SIG-M5 treated with dmso at 0.1 percent for 504 hours (cell line): ENCODE results near the gene BANF2.

Experiments
- DNase-seq: peaks from one replicate; lab custom pipeline; 2025; ENCODE audit not compliant: unreplicated experiment; lab: John Stamatoyannopoulos, UW

The BANF2 gene

GRCh38 chr20:17708675-17709360 lies 9.1 kb downstream of the BANF2 start:
- no peak for DNase-seq

- no peak for DNase-seq
These were observed 9.9 kb downstream of the BANF2 start for GRCh38 chr20:17709361-17710293.

GRCh38 chr20:17710379-17711266 lies 10.9 kb downstream of the BANF2 start:
- DNase-seq = no peak

GRCh38 chr20:17711267-17711627 lies 11.5 kb downstream of the BANF2 start:
- DNase-seq = no peak

GRCh38 chr20:17712201-17712600 lies 12.4 kb downstream of the BANF2 start:
- DNase-seq = no peak

- DNase-seq = no peak
These were observed 12.9 kb downstream of the BANF2 start for GRCh38 chr20:17712708-17713107.

DNA sequence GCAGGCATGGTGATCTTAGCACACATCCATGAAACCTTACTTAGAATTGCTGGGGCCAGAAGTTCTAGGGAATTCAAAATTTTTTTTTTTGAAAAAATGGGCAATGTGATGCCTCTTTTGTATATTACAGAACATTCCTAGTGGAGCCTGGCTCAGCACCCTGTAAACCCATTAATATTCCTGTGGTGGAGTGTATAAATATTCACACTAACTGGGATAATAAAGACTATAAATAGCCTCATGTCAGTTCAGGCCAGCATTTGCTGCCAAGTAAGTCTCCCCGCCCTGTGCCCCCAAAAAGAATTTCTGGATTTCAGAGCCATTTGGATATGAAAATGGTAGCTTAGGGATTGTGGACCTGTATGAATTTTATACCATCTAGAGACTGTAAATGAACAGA lies 14.8 kb downstream of the BANF2 start:
- DNase-seq = no peak

DNA sequence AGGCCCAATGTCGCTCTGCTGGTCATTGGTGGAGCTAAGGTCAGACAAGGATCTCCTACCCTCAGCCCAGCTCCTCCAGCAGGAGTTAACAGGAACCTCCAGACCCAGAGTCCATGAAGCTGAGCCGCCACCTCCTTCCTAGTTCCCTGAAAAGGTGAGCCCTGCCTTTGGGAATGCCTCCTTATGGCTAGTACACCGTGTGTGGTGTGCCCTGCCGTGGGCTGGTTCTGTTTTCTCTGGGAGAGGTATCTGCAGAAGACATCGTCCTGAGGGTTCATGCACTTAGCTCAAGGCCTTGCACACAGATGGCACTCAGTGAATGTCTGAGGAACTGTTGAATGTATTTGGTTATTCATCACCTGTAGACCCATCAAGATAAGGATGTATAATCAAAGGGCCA lies 15.3 kb downstream of the BANF2 start:
- DNase-seq = no peak

DNA sequence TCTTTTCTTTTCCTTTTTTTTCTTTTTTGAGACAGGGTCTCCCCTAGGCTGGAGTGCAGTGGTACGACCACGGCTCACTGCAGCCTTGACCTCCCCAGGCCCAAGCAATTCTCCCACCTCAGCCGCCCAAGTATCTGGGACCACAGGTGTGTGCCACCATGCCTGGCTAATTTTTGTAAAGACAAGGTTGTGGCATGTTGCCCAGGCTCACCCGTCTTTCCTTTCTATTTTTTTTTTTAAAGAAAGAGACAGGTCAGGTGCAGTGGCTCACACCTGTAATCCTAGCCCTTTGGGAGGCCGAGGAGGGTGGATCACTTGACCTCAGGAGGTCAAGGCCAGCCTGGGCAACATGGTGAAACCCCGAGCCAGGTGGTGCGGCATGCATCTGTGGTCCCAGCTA lies 16.6 kb downstream of the BANF2 start:
- DNase-seq = no peak

- DNase-seq = no peak
These were observed 21.0 kb downstream of the BANF2 start for GRCh38 chr20:17720755-17721154.

- DNase-seq = peak; percentile 34
These were observed 22.2 kb downstream of the BANF2 start for GRCh38 chr20:17721802-17722486.

- no peak for DNase-seq
These were observed 22.9 kb downstream of the BANF2 start for GRCh38 chr20:17722493-17723300.

GRCh38 chr20:17723301-17723691 lies 23.5 kb downstream of the BANF2 start:
- no peak for DNase-seq

- DNase-seq = no peak
These were observed 25.5 kb downstream of the BANF2 start for GRCh38 chr20:17725094-17725835.

GRCh38 chr20:17726902-17727301 lies 27.1 kb downstream of the BANF2 start:
- no peak for DNase-seq

DNA sequence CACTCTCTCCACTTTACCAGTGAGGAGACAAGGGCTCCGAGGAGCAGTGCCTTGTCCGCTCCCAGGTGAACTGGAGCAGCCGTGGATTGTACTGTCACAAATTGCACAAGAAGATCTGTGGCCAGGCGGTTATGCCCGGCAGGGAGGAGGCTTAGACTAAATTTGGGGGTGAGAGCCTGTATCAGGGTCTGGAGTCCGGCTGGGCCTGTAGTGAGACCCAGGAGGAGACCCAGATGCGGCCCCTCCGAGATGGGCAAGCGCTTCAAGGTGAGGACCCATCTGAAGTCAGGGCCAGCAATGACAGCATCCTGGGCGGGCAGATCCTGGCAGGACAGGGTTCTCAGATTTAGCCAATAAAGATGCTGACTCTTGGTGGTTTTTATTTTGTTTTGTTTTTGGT lies 27.6 kb downstream of the BANF2 start:
- DNase-seq = no peak

DNA sequence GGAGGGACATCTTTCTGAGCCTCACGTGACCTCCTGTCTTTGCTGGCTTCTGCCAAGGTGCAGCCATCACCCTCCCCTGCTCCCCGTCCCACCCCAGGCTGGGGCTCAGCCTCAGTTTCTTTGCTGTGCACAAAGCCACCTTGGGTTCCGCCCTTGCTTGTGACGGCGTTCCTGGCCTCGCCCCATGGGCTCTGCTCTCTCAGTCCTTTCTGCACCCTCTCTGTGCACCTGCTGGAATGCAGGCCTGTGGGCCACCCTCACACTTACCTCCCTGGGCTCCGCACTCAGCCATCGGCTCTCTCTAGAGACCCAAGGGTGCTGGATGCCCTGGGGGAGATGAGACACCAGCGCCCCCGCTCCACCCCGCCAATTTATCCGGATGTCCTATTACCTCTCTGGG lies 28.3 kb downstream of the BANF2 start:
- no peak for DNase-seq

DNA sequence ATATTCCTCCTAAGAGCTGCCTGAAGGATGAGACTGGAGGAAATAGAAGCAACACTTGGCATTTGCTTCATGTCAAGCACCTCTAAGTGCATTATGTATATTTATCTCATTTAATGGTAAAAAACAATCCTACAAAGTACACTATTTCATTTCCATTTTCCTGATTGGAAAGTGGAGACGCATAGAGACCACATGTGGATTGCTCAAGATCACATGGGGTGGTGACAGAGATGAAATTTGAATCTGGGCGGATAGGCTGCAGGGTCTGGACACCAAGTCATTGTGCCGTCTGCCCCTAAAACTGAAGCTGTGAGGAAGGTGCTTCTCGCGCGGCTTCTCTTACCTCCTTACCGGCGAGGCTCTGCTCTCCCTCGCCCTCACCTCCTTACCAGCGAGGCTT lies 30.3 kb downstream of the BANF2 start:
- DNase-seq = no peak

GRCh38 chr20:17731233-17731632 lies 31.5 kb downstream of the BANF2 start:
- no peak for DNase-seq
